ENCODE measurements around the gene XRN2. TPM values are rescaled to one million over a fixed set of nuclear protein-coding genes. Genes with fewer than 3 reads are reported as not detected.
A peak's percentile ranks its signal among the peaks of the same experiment; 100 is the strongest.

XRN2 gene
- total RNA-seq, 1 experiment from 2014 or later, result 118 TPM

- ATAC-seq (peak; percentile 22; the same call in 1 of the 2 replicates), DNase-seq (ENCODE audit: low spot score) (no peak)
- Mint-ChIP-seq H3K9me3 (peaks cover 8% of the 10 kb centered on the region), H3K4me3 (no peak overlapping the region), H3K4me1 (peaks cover 16% of the 10 kb centered on the region), H3K27ac (no peak overlapping the region), H3K36me3 (no peaks in the 10 kb centered on the region), H3K27me3 (ENCODE audit: low read depth) (no peaks in the 10 kb centered on the region; the same call in 1 of the 2 replicates)
- TF ChIP-seq ATF3 (CRISPR knock-in tag; conservative IDR thresholded peaks at IDR 0.05) (no peak), USF2 (CRISPR knock-in tag; IDR thresholded peaks at IDR 0.05) (0 out of 2 replicates have a peak, but pooled peaks have one; percentile 16), NR1H2 (CRISPR knock-in tag; IDR thresholded peaks at IDR 0.05) (no peak), ZNF512 (CRISPR knock-in tag; IDR thresholded peaks at IDR 0.05; ENCODE audit: borderline replicate concordance) (no peak)
- ChIA-PET POLR2A (interaction anchor here (0.5 kb wide), 1 partner anchor 106 kb away, joined by 4 read pairs; no protein-coding TSS in a partner anchor), CTCF (interaction anchor here (1.1 kb wide), 1 partner anchor 217 kb away, joined by 4 read pairs; no protein-coding TSS in a partner anchor)
These were observed 14.4 kb upstream of the XRN2 start for GRCh38 chr20:21288587-21289370.

GRCh38 chr20:21289651-21290050 lies 13.5 kb upstream of the XRN2 start:
- Mint-ChIP-seq H3K4me3 (no peak overlapping the region), H3K36me3 (no peaks in the 10 kb centered on the region), H3K27ac (no peak overlapping the region), H3K27me3 (ENCODE audit: low read depth) (no peaks in the 10 kb centered on the region; the same call in 1 of the 2 replicates), H3K9me3 (peaks cover 8% of the 10 kb centered on the region), H3K4me1 (peaks cover 22% of the 10 kb centered on the region)
- TF ChIP-seq TP53 (CRISPR knock-in tag; IDR thresholded peaks at IDR 0.05) (no peak), ATF2 (CRISPR knock-in tag; IDR thresholded peaks at IDR 0.05; ENCODE audit: borderline replicate concordance, low read depth) (no peak), ZNF232 (CRISPR knock-in tag; IDR thresholded peaks at IDR 0.05) (no peak), ETV6 (CRISPR knock-in tag; IDR thresholded peaks at IDR 0.05) (no peak), GABPB1 (CRISPR knock-in tag; IDR thresholded peaks at IDR 0.05) (no peak), NFATC4 (CRISPR knock-in tag; IDR thresholded peaks at IDR 0.05) (no peak), RELA (CRISPR knock-in tag; IDR thresholded peaks at IDR 0.05; ENCODE audit: borderline replicate concordance) (no peak)
- CTCF ChIA-PET, result interaction anchor here (1.1 kb wide), 1 partner anchor 216 kb away, joined by 4 read pairs; no protein-coding TSS in a partner anchor
- no peak for DNase-seq (ENCODE audit: low spot score)
- POLR2A ChIA-PET, result no interaction called here
- no peak for ATAC-seq

GRCh38 chr20:21291026-21291425 lies 12.1 kb upstream of the XRN2 start:
- ChIA-PET POLR2A (no interaction called here), CTCF (interaction anchor here (0.8 kb wide), 1 partner anchor 10 kb away, joined by 3 read pairs; no protein-coding TSS in a partner anchor)
- Mint-ChIP-seq H3K27ac (no peak overlapping the region), H3K4me3 (no peak overlapping the region), H3K9me3 (peaks cover 8% of the 10 kb centered on the region), H3K36me3 (no peaks in the 10 kb centered on the region), H3K27me3 (ENCODE audit: low read depth) (no peaks in the 10 kb centered on the region; the same call in 1 of the 2 replicates), H3K4me1 (peaks cover 22% of the 10 kb centered on the region)
- ATAC-seq (no peak), DNase-seq (ENCODE audit: low spot score) (no peak)
- TF ChIP-seq E2F5 (CRISPR knock-in tag; IDR thresholded peaks at IDR 0.05) (no peak), ZNF512 (CRISPR knock-in tag; IDR thresholded peaks at IDR 0.05; ENCODE audit: borderline replicate concordance) (no peak), ZNF232 (CRISPR knock-in tag; IDR thresholded peaks at IDR 0.05) (no peak), IRF1 (CRISPR knock-in tag; IDR thresholded peaks at IDR 0.05) (no peak), CREM (CRISPR knock-in tag; IDR thresholded peaks at IDR 0.05) (no peak), NR1H2 (CRISPR knock-in tag; IDR thresholded peaks at IDR 0.05) (no peak), ATF3 (CRISPR knock-in tag; conservative IDR thresholded peaks at IDR 0.05) (no peak), SOX15 (CRISPR knock-in tag; IDR thresholded peaks at IDR 0.05) (no peak), USF2 (CRISPR knock-in tag; IDR thresholded peaks at IDR 0.05) (no peak)
